Neural cell (in vitro differentiated cells): ENCODE data around the gene PAK4. TPM values are rescaled to one million over a fixed set of nuclear protein-coding genes. Genes with fewer than 3 reads are reported as not detected.

Source experiments
- H2AFZ ChIP-seq: fragments of 200-600, 300-800 bp; sonication (generic), shearing (Covaris generic); 2 replicates; pipeline ENCODE4 v1.6.0; 2014; ENCODE audit warnings: low read depth, mild to moderate bottlenecking, antibody characterized with exemption, low read length, moderate library complexity
- H3F3A ChIP-seq: fragments of 200-600 bp; shearing (Covaris generic); 2 replicates; pipeline ENCODE4 v1.6.1; 2016; ENCODE audit warnings: mild to moderate bottlenecking, moderate library complexity, mixed read lengths, antibody characterized with exemption, low read length; ENCODE audit not compliant: insufficient read depth, poor library complexity, severe bottlenecking
- H3K27ac ChIP-seq: fragments of 200-600, 300-800 bp; sonication (generic), shearing (Covaris generic); 2 replicates; pipeline ENCODE4 v1.5.1; 2014; ENCODE audit warnings: mild to moderate bottlenecking, low read length, moderate library complexity
- H3K27me3 ChIP-seq: fragments of 300-800, 200-600 bp; sonication (generic), shearing (Covaris generic); 2 replicates; pipeline ENCODE4 v1.6.0; 2014; ENCODE audit warnings: mild to moderate bottlenecking, low read depth, low read length, moderate library complexity; ENCODE audit not compliant: insufficient read depth
- H3K36me3 ChIP-seq: fragments of 300-800, 200-600 bp; sonication (generic), shearing (Covaris generic); 2 replicates; pipeline ENCODE4 v1.5.1; 2014; ENCODE audit warnings: mild to moderate bottlenecking, antibody characterized with exemption, low read length, moderate library complexity; ENCODE audit not compliant: insufficient read depth
- H3K4me2 ChIP-seq: fragments of 300-800, 200-600 bp; sonication (generic), shearing (Covaris generic); 2 replicates; pipeline ENCODE4 v1.6.0; 2014; ENCODE audit warnings: mild to moderate bottlenecking, low read length
- H3K4me3 ChIP-seq: fragments of 300-800, 200-600 bp; sonication (generic), shearing (Covaris generic); 2 replicates; pipeline ENCODE4 v1.5.1; 2014; ENCODE audit warnings: mild to moderate bottlenecking, low read length, moderate library complexity
- H3K79me2 ChIP-seq: fragments of 200-600 bp; shearing (Covaris generic); replicated peaks from 2 replicates; pipeline ENCODE4 v1.6.0; 2014; ENCODE audit warnings: mild to moderate bottlenecking, low read length, moderate library complexity; ENCODE audit not compliant: insufficient read depth
- H3K9ac ChIP-seq: fragments of 300-800, 200-600 bp; sonication (generic), shearing (Covaris generic); 2 replicates; pipeline ENCODE4 v1.6.1; 2016; ENCODE audit warnings: mild to moderate bottlenecking, low read length, mixed read lengths
- H3K9me2 ChIP-seq: fragments of 200-600 bp; shearing (Covaris generic); 2 replicates; pipeline ENCODE4 v1.6.1; 2016; ENCODE audit warnings: mild to moderate bottlenecking, low read length, mixed read lengths; ENCODE audit not compliant: insufficient read depth
- H3K9me3 ChIP-seq: fragments of 200-600, 300-800 bp; sonication (generic), shearing (Covaris generic); 2 replicates; pipeline ENCODE4 v1.6.1; 2016; ENCODE audit warnings: mild to moderate bottlenecking, mixed run types, low read length, moderate library complexity, mixed read lengths
- H4K20me1 ChIP-seq: fragments of 200-600 bp; shearing (Covaris generic); 2 replicates; pipeline ENCODE4 v1.6.1; 2016; ENCODE audit warnings: mild to moderate bottlenecking, mixed run types; ENCODE audit not compliant: insufficient read depth
- RAD21 ChIP-seq: fragments of 450-650 bp; conservative IDR thresholded peaks from 2 replicates; pipeline ENCODE4 v1.6.1; 2014; ENCODE audit warnings: antibody characterized with exemption, mild to moderate bottlenecking, moderate library complexity
- REST ChIP-seq: IDR thresholded peaks from 2 replicates; pipeline ENCODE4 v1.6.1; 2012; ENCODE audit warnings: borderline replicate concordance
- SMC3 ChIP-seq: fragments of 450-650 bp; conservative IDR thresholded peaks from 2 replicates; pipeline ENCODE4 v1.6.1; 2014; ENCODE audit warnings: antibody characterized with exemption, mild to moderate bottlenecking, moderate library complexity; ENCODE audit not compliant: poor library complexity
- polyA plus RNA-seq: library from polyadenylated mRNA; depleted of rRNA; stranded (reverse); fragments of >200 nt; gene quantifications from 2 replicates; pipeline ENCODE4 v1.2.3, GENCODE V29; 2014
- TF ChIP-seq, protein P1 (sequence below): fragments of 450-650 bp; IDR thresholded peaks from 2 replicates; pipeline ENCODE4 v1.5.1; 2014; ENCODE audit warnings: antibody characterized with exemption, mild to moderate bottlenecking, moderate library complexity; ENCODE audit not compliant: poor library complexity, severe bottlenecking

The PAK4 gene
- polyA plus RNA-seq, 1 donor from 2014 or later, result 5.4 TPM

- Histone ChIP-seq H2AFZ (no peak overlapping the region), H3K9ac (no peak overlapping the region), H3F3A (no peaks in the 10 kb centered on the region), H3K36me3 (no peaks in the 10 kb centered on the region), H3K9me3 (no peaks in the 10 kb centered on the region), H3K27ac (no peak overlapping the region), H3K79me2 (no peaks in the 10 kb centered on the region), H3K27me3 (no peaks in the 10 kb centered on the region), H4K20me1 (no peaks in the 10 kb centered on the region), H3K4me3 (no peak overlapping the region), H3K9me2 (no peaks in the 10 kb centered on the region), H3K4me2 (no peak overlapping the region)
- TF ChIP-seq SMC3 (no peak), RAD21 (no peak), REST (no peak)
- TF ChIP-seq, protein P1, sequence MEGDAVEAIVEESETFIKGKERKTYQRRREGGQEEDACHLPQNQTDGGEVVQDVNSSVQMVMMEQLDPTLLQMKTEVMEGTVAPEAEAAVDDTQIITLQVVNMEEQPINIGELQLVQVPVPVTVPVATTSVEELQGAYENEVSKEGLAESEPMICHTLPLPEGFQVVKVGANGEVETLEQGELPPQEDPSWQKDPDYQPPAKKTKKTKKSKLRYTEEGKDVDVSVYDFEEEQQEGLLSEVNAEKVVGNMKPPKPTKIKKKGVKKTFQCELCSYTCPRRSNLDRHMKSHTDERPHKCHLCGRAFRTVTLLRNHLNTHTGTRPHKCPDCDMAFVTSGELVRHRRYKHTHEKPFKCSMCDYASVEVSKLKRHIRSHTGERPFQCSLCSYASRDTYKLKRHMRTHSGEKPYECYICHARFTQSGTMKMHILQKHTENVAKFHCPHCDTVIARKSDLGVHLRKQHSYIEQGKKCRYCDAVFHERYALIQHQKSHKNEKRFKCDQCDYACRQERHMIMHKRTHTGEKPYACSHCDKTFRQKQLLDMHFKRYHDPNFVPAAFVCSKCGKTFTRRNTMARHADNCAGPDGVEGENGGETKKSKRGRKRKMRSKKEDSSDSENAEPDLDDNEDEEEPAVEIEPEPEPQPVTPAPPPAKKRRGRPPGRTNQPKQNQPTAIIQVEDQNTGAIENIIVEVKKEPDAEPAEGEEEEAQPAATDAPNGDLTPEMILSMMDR, result no peak
Observed at GRCh38 chr19:39190768-39191167, 65.2 kb downstream of the PAK4 start.

DNA sequence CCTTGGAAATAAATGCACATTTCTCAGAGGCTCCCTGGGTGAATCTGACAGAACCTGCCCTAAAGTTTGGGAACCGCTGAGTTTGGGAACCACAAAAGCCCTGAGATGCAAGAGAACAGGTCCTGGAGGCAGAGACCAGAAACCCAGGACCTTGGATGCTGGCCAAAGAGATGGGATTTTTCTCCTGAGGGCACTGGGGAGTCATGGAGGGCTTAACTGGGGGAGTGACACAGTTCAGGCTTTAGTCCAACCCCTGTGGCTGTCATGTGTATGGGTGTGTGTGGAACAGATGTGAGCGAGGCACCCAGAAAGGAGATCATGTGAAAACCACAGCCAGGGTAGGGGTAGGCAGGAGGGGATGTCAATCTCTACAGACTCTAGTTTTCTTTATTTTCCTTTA, 67.3 kb downstream of the PAK4 start:
- Histone ChIP-seq H3F3A (no peaks in the 10 kb centered on the region), H2AFZ (no peak overlapping the region), H3K4me3 (no peak overlapping the region), H4K20me1 (no peaks in the 10 kb centered on the region), H3K9me2 (no peaks in the 10 kb centered on the region), H3K79me2 (no peaks in the 10 kb centered on the region), H3K27ac (no peak overlapping the region), H3K27me3 (peaks cover 20% of the 10 kb centered on the region), H3K9ac (no peak overlapping the region), H3K9me3 (no peaks in the 10 kb centered on the region), H3K36me3 (no peaks in the 10 kb centered on the region), H3K4me2 (no peak overlapping the region)
- TF ChIP-seq, protein P1, result no peak
- TF ChIP-seq REST, result no peak
